SK-N-SH treated with all-trans-retinoic acid at 6 μM for 48 hours (cell line): ENCODE data around the gene COPZ2.

Source experiments
- ATAC-seq: fragments of 200-7000 bp; cut with Tn5 transposase; 3 replicates; pipeline ENCODE4 v1.9.1; 2020; ENCODE audit warnings: mild to moderate bottlenecking, moderate library complexity
- ARNTL ChIP-seq: fragments of 450-650 bp; formaldehyde crosslinking; IDR thresholded peaks from 2 replicates; pipeline ENCODE4 v1.5.0; 2020; ENCODE audit warnings: low read depth, mild to moderate bottlenecking, moderate library complexity, borderline replicate concordance
- BACH2 ChIP-seq: fragments of 250-450 bp; sonication (Bioruptor Pico); IDR thresholded peaks from 2 replicates; pipeline ENCODE4 v1.9.0; 2021; ENCODE audit warnings: mild to moderate bottlenecking, borderline replicate concordance
- CSDC2 ChIP-seq: fragments of 250-450 bp; sonication (Bioruptor Pico); IDR thresholded peaks from 2 replicates; pipeline ENCODE4 v1.5.0; 2020; ENCODE audit warnings: mild to moderate bottlenecking, moderate library complexity
- ESRRG ChIP-seq: fragments of 250-450 bp; sonication (Bioruptor Pico); IDR thresholded peaks from 2 replicates; pipeline ENCODE4 v1.6.1; 2021; ENCODE audit warnings: mild to moderate bottlenecking
- GLIS3 ChIP-seq: fragments of 250-450 bp; sonication (Bioruptor Pico); IDR thresholded peaks from 2 replicates; pipeline ENCODE4 v1.5.0; 2020; ENCODE audit warnings: mild to moderate bottlenecking, moderate library complexity
- OSR1 ChIP-seq: fragments of 250-450 bp; sonication (Bioruptor Pico); IDR thresholded peaks from 2 replicates; pipeline ENCODE4 v1.8.0; 2022; ENCODE audit warnings: moderate library complexity, mild to moderate bottlenecking, inconsistent platforms
- PPARA ChIP-seq: fragments of 250-450 bp; sonication (Bioruptor Pico); IDR thresholded peaks from 2 replicates; pipeline ENCODE4 v1.5.0; 2020; ENCODE audit warnings: mild to moderate bottlenecking, borderline replicate concordance
- RARB ChIP-seq: fragments of 250-450 bp; sonication (Bioruptor Pico); IDR thresholded peaks from 2 replicates; pipeline ENCODE4 v1.8.0; 2021; ENCODE audit warnings: mild to moderate bottlenecking, moderate library complexity
- SNAI2 ChIP-seq: fragments of 250-450 bp; sonication (Bioruptor Pico); IDR thresholded peaks from 2 replicates; pipeline ENCODE4 v1.5.0; 2020; ENCODE audit warnings: mild to moderate bottlenecking, moderate library complexity
- TCF4 ChIP-seq: fragments of 250-450 bp; sonication (Bioruptor Pico); IDR thresholded peaks from 2 replicates; pipeline ENCODE4 v1.8.0; 2021; ENCODE audit warnings: mild to moderate bottlenecking, moderate library complexity, borderline replicate concordance
- ZC3H10 ChIP-seq: fragments of 250-450 bp; sonication (Bioruptor Pico); IDR thresholded peaks from 2 replicates; pipeline ENCODE4 v1.5.1; 2021; ENCODE audit warnings: mild to moderate bottlenecking, moderate library complexity
- ZFP3 ChIP-seq: fragments of 250-450 bp; sonication (Bioruptor Pico); IDR thresholded peaks from 2 replicates; pipeline ENCODE4 v1.5.0; 2020; ENCODE audit warnings: mild to moderate bottlenecking, moderate library complexity
- ZFP30 ChIP-seq: fragments of 450-650 bp; formaldehyde crosslinking; IDR thresholded peaks from 2 replicates; pipeline ENCODE4 v1.5.0; 2022; ENCODE audit warnings: mild to moderate bottlenecking, moderate library complexity
- ZNF565 ChIP-seq: fragments of 450-650 bp; formaldehyde crosslinking; conservative IDR thresholded peaks from 2 replicates; pipeline ENCODE4 v1.5.0; 2020; ENCODE audit warnings: low read depth, mild to moderate bottlenecking, moderate library complexity
- ZNF8 ChIP-seq: fragments of 450-650 bp; formaldehyde crosslinking; IDR thresholded peaks from 2 replicates; pipeline ENCODE4 v1.5.0; 2020; ENCODE audit warnings: mild to moderate bottlenecking, moderate library complexity
- TF ChIP-seq, protein P1 (sequence below): fragments of 250-450 bp; sonication (Bioruptor Pico); IDR thresholded peaks from 2 replicates; pipeline ENCODE4 v1.8.0; 2020; ENCODE audit warnings: mild to moderate bottlenecking, moderate library complexity, borderline replicate concordance
- TF ChIP-seq, protein P2 (sequence below): fragments of 250-450 bp; sonication (Bioruptor Pico); IDR thresholded peaks from 2 replicates; pipeline ENCODE4 v1.5.1; 2020; ENCODE audit warnings: low read depth, mild to moderate bottlenecking, moderate library complexity
- TF ChIP-seq, protein P3 (sequence below): fragments of 250-450 bp; sonication (Bioruptor Pico); IDR thresholded peaks from 2 replicates; pipeline ENCODE4 v1.5.1; 2021; ENCODE audit warnings: mild to moderate bottlenecking, moderate library complexity
- TF ChIP-seq, protein P4 (sequence below): fragments of 250-450 bp; sonication (Bioruptor Pico); IDR thresholded peaks from 2 replicates; pipeline ENCODE4 v1.8.0; 2021; ENCODE audit warnings: low read depth, mild to moderate bottlenecking, moderate library complexity, borderline replicate concordance

The COPZ2 gene

DNA sequence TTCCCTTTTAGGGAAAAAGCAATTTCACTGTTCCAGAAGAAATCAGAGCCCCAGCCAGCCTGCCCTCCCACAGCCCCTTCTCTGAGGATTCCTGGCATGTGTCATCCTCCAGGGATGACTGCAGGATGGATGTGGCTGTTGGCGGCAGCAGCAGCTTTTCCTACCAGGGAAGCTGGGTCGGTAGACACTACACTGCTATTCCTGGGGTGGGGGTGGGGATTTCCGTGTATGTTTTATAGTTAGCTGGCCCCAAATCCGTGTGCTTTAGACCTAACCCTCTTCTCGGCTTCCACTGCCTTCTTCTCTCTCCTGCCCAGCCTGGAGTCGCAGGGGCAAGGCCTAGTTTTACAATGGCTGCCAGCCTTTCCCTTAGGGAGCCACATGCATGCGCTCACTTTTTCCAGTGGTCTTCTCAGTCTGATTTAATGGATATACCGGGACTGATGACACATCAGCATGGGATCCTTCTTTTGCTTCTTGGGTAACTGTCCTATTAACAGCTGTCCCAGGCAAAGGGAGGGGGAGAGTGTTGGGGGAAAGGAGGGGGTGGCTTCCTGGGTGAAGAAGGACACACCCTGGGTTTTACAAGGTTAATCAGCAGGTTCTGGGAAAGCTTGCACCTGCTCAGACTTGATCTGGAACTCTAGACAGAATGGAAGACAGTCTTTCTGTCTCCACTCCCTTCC lies 7.9 kb upstream of the COPZ2 start:
- no peak for TF ChIP-seq GLIS3 (CRISPR knock-in tag)
- no peak for TF ChIP-seq ZFP30 (CRISPR knock-in tag)
- TF ChIP-seq PPARA (CRISPR knock-in tag): no peak
- TF ChIP-seq, protein P1, sequence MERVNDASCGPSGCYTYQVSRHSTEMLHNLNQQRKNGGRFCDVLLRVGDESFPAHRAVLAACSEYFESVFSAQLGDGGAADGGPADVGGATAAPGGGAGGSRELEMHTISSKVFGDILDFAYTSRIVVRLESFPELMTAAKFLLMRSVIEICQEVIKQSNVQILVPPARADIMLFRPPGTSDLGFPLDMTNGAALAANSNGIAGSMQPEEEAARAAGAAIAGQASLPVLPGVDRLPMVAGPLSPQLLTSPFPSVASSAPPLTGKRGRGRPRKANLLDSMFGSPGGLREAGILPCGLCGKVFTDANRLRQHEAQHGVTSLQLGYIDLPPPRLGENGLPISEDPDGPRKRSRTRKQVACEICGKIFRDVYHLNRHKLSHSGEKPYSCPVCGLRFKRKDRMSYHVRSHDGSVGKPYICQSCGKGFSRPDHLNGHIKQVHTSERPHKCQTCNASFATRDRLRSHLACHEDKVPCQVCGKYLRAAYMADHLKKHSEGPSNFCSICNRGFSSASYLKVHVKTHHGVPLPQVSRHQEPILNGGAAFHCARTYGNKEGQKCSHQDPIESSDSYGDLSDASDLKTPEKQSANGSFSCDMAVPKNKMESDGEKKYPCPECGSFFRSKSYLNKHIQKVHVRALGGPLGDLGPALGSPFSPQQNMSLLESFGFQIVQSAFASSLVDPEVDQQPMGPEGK (CRISPR knock-in tag): no peak
- TF ChIP-seq ZC3H10 (CRISPR knock-in tag): no peak
- TF ChIP-seq RARB: no peak
- ATAC-seq: no peak

DNA sequence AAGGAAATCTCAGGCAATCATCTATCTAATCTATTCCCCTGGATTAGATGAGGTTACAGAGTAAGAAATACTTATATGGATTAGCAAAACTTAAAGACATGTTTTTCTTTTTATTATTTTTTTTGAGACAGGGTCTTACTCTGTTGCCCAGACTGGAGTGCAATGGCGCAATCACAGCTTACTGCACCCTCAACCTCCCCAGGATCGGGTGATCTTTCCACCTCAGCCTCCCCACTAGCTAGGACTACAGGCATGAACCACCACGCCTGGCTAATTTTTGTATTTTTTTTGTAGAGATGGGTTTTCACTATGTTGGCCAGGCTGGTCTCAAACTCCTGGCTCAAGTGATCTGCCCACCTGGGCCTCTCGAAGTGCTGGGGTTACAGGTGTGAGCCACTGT lies 7.3 kb upstream of the COPZ2 start:
- TF ChIP-seq ARNTL (CRISPR knock-in tag) (no peak), GLIS3 (CRISPR knock-in tag) (no peak), ZC3H10 (CRISPR knock-in tag) (no peak), ZNF8 (CRISPR knock-in tag) (no peak), ZNF565 (CRISPR knock-in tag) (no peak), BACH2 (CRISPR knock-in tag) (no peak), CSDC2 (CRISPR knock-in tag) (no peak), ZFP3 (CRISPR knock-in tag) (no peak), OSR1 (CRISPR knock-in tag) (no peak)
- TF ChIP-seq, protein P2, sequence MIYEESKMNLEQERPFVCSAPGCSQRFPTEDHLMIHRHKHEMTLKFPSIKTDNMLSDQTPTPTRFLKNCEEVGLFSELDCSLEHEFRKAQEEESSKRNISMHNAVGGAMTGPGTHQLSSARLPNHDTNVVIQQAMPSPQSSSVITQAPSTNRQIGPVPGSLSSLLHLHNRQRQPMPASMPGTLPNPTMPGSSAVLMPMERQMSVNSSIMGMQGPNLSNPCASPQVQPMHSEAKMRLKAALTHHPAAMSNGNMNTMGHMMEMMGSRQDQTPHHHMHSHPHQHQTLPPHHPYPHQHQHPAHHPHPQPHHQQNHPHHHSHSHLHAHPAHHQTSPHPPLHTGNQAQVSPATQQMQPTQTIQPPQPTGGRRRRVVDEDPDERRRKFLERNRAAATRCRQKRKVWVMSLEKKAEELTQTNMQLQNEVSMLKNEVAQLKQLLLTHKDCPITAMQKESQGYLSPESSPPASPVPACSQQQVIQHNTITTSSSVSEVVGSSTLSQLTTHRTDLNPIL (CRISPR knock-in tag): no peak
- TF ChIP-seq, protein P3, sequence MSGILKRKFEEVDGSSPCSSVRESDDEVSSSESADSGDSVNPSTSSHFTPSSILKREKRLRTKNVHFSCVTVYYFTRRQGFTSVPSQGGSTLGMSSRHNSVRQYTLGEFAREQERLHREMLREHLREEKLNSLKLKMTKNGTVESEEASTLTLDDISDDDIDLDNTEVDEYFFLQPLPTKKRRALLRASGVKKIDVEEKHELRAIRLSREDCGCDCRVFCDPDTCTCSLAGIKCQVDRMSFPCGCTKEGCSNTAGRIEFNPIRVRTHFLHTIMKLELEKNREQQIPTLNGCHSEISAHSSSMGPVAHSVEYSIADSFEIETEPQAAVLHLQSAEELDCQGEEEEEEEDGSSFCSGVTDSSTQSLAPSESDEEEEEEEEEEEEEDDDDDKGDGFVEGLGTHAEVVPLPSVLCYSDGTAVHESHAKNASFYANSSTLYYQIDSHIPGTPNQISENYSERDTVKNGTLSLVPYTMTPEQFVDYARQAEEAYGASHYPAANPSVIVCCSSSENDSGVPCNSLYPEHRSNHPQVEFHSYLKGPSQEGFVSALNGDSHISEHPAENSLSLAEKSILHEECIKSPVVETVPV (CRISPR knock-in tag): no peak
- ATAC-seq: no peak

DNA sequence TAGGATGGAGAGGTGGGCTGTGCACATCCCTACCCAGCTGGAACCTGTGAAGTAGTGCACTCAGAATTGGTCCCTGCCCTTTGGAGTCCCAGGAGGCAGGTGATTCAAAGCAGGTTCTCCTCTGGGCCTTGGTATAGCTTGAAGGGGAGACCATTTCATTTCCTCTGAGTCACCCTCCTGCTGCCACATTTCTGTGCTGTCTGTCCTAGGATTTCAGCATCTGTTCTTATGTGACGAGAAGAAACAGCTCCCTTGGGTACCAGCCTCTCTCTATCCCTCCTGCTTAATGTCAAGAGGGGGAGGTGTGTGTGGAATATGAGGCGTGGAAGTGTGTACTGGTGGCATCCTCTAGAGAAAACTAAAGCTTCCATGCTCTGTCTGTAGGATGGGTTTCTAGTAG lies 5.6 kb upstream of the COPZ2 start:
- no peak for TF ChIP-seq GLIS3 (CRISPR knock-in tag)
- TF ChIP-seq, protein P2 (CRISPR knock-in tag): no peak
- no peak for TF ChIP-seq CSDC2 (CRISPR knock-in tag)
- no peak for TF ChIP-seq ZFP3 (CRISPR knock-in tag)
- TF ChIP-seq ZC3H10 (CRISPR knock-in tag): no peak
- TF ChIP-seq TCF4 (CRISPR knock-in tag): no peak
- TF ChIP-seq PPARA (CRISPR knock-in tag): no peak
- TF ChIP-seq OSR1 (CRISPR knock-in tag): no peak
- no peak for TF ChIP-seq ZNF8 (CRISPR knock-in tag)
- no peak for TF ChIP-seq ZNF565 (CRISPR knock-in tag)
- no peak for TF ChIP-seq ZFP30 (CRISPR knock-in tag)
- no peak for ATAC-seq

DNA sequence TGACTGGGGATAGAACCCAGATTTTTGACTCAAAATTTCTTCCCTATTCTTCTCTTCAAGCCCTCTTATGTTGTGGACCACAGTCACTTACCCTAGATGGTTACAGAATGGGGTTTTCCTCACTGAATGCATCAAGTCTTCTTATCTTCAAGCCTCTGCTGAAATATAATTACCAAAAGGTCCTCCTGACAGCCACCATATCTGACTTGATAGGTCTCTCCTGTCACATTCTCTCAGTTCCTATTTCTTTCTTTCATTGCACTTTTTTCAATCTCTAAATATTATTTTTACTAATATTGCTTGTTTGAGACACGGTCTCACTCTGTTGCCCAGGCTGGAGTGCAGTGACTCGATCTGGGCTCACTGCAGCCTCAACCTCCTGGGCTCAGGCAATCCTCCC lies 1.1 kb upstream of the COPZ2 start:
- no peak for ATAC-seq
- no peak for TF ChIP-seq ZNF8 (CRISPR knock-in tag)
- no peak for TF ChIP-seq GLIS3 (CRISPR knock-in tag)
- TF ChIP-seq CSDC2 (CRISPR knock-in tag): no peak
- no peak for TF ChIP-seq BACH2 (CRISPR knock-in tag)

DNA sequence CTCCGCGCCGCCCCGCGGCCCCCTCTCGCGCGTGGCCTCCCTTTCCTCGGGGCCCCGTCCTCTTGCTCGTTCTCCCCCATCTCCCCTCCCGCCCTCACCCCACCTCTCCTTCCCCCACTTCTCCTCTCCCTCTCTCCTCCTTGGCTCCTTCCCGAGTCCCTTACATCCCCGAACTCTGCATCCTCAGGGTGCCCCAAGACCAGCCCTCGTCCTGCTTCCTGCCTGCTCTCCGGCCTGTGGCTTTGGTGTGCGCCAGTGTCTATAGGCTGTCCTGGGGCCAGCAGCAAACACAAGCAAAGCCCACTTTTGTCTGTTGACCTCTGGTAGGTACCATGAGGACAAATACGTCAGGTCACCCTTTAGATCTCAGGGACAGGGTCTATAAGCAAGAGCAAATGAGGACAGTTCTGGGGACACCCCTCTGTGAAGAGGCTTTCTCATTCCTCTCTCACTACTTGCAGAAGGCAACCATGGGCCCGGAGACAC lies 284 bp upstream of the COPZ2 start:
- peak; percentile 27 for ATAC-seq
- TF ChIP-seq ZFP30 (CRISPR knock-in tag): no peak
- no peak for TF ChIP-seq SNAI2
- TF ChIP-seq, protein P2 (CRISPR knock-in tag): no peak
- TF ChIP-seq, protein P4, sequence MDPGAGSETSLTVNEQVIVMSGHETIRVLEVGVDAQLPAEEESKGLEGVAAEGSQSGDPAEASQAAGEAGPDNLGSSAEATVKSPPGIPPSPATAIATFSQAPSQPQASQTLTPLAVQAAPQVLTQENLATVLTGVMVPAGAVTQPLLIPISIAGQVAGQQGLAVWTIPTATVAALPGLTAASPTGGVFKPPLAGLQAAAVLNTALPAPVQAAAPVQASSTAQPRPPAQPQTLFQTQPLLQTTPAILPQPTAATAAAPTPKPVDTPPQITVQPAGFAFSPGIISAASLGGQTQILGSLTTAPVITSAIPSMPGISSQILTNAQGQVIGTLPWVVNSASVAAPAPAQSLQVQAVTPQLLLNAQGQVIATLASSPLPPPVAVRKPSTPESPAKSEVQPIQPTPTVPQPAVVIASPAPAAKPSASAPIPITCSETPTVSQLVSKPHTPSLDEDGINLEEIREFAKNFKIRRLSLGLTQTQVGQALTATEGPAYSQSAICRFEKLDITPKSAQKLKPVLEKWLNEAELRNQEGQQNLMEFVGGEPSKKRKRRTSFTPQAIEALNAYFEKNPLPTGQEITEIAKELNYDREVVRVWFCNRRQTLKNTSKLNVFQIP (CRISPR knock-in tag): no peak
- TF ChIP-seq ZC3H10 (CRISPR knock-in tag): no peak
- TF ChIP-seq ESRRG (CRISPR knock-in tag): no peak
- TF ChIP-seq ZFP3 (CRISPR knock-in tag): no peak
- no peak for TF ChIP-seq BACH2 (CRISPR knock-in tag)
- TF ChIP-seq OSR1 (CRISPR knock-in tag): no peak
- TF ChIP-seq, protein P1 (CRISPR knock-in tag): no peak
